ENCODE measurements around the gene DISP1. TPM values are rescaled to one million over a fixed set of nuclear protein-coding genes. Genes with fewer than 3 reads are reported as not detected.
A peak's percentile ranks its signal among the peaks of the same experiment; 100 is the strongest.

DISP1 gene
- total RNA-seq, 1 experiment from 2014 or later, result 2.8 TPM

- Mint-ChIP-seq H3K27me3 (ENCODE audit: low read depth) (no peaks in the 10 kb centered on the region), H3K9me3 (peaks cover 12% of the 10 kb centered on the region), H3K4me1 (peaks cover 16% of the 10 kb centered on the region), H3K4me3 (no peak overlapping the region), H3K36me3 (peaks cover 9% of the 10 kb centered on the region), H3K27ac (peak overlapping the region; percentile 75)
- ChIA-PET CTCF (interaction anchor here (0.6 to 1.4 kb wide), 2 partner anchors 246 to 290 kb away, joined by 3 to 4 read pairs; no protein-coding TSS in a partner anchor), POLR2A (no interaction called here)
- no peak for TF ChIP-seq E2F4 (CRISPR knock-in tag; IDR thresholded peaks at IDR 0.05; ENCODE audit: borderline replicate concordance, low read depth)
- no peak for TF ChIP-seq NFYB (CRISPR knock-in tag; conservative IDR thresholded peaks at IDR 0.05; ENCODE audit: low read depth)
- no peak for TF ChIP-seq CREB1 (CRISPR knock-in tag; IDR thresholded peaks at IDR 0.05)
- no peak for TF ChIP-seq CBFB (CRISPR knock-in tag; IDR thresholded peaks at IDR 0.05; ENCODE audit: low read depth)
- TF ChIP-seq HMGXB4 (CRISPR knock-in tag; IDR thresholded peaks at IDR 0.05), result no peak
- TF ChIP-seq ZNF512 (CRISPR knock-in tag; IDR thresholded peaks at IDR 0.05; ENCODE audit: borderline replicate concordance), result no peak
- TF ChIP-seq NFATC4 (CRISPR knock-in tag; IDR thresholded peaks at IDR 0.05), result no peak
- ATAC-seq, result peak; percentile 85
- no peak for DNase-seq (ENCODE audit: low spot score)
Measured at GRCh38 chr1:222843469-222844410, 28.9 kb downstream of the DISP1 start.

GRCh38 chr1:222844411-222844779, 29.6 kb downstream of the DISP1 start:
- peaks cover 2% of the 10 kb centered on the region for H3K36me3 Mint-ChIP-seq
- peaks cover 16% of the 10 kb centered on the region for H3K4me1 Mint-ChIP-seq
- ATAC-seq (no peak), DNase-seq (ENCODE audit: low spot score) (no peak)
- peaks cover 5% of the 10 kb centered on the region for H3K9me3 Mint-ChIP-seq
- no peak overlapping the region for H3K4me3 Mint-ChIP-seq
- H3K27me3 Mint-ChIP-seq (ENCODE audit: low read depth), result no peaks in the 10 kb centered on the region
- H3K27ac Mint-ChIP-seq, result peak overlapping the region; percentile 62; the same call in 1 of the 2 replicates
- ChIA-PET POLR2A (no interaction called here), CTCF (interaction anchor here (0.6 to 1.4 kb wide), 3 partner anchors 17 to 290 kb away, joined by 3 to 4 read pairs (median 3); no protein-coding TSS in a partner anchor)
- no peak for TF ChIP-seq ZNF416 (CRISPR knock-in tag; IDR thresholded peaks at IDR 0.05)
- no peak for TF ChIP-seq ZNF396 (CRISPR knock-in tag; IDR thresholded peaks at IDR 0.05; ENCODE audit: borderline replicate concordance)
- no peak for TF ChIP-seq STAT6 (CRISPR knock-in tag; conservative IDR thresholded peaks at IDR 0.05; ENCODE audit: low read depth)
- TF ChIP-seq TEAD1 (CRISPR knock-in tag; IDR thresholded peaks at IDR 0.05), result no peak
- no peak for TF ChIP-seq NFE2L1 (CRISPR knock-in tag; IDR thresholded peaks at IDR 0.05)
- no peak for TF ChIP-seq KAT7 (CRISPR knock-in tag; IDR thresholded peaks at IDR 0.05; ENCODE audit: borderline replicate concordance)

- no peaks in the 10 kb centered on the region for H3K36me3 Mint-ChIP-seq
- peaks cover 16% of the 10 kb centered on the region for H3K4me1 Mint-ChIP-seq
- no peak for DNase-seq (ENCODE audit: low spot score)
- no peaks in the 10 kb centered on the region for H3K27me3 Mint-ChIP-seq (ENCODE audit: low read depth)
- ChIA-PET CTCF (no interaction called here), POLR2A (no interaction called here)
- H3K9me3 Mint-ChIP-seq, result peaks cover 3% of the 10 kb centered on the region; the same call in 1 of the 2 replicates
- no peak overlapping the region for H3K27ac Mint-ChIP-seq
- no peak for ATAC-seq
- no peak overlapping the region for H3K4me3 Mint-ChIP-seq
- no peak for TF ChIP-seq ESRRA (CRISPR knock-in tag; IDR thresholded peaks at IDR 0.05; ENCODE audit: borderline replicate concordance)
- TF ChIP-seq STAT6 (CRISPR knock-in tag; conservative IDR thresholded peaks at IDR 0.05; ENCODE audit: low read depth), result no peak
- no peak for TF ChIP-seq ZNF263 (CRISPR knock-in tag; IDR thresholded peaks at IDR 0.05; ENCODE audit: low read depth)
- no peak for TF ChIP-seq ZNF396 (CRISPR knock-in tag; IDR thresholded peaks at IDR 0.05; ENCODE audit: borderline replicate concordance)
- no peak for TF ChIP-seq ZNF512 (CRISPR knock-in tag; IDR thresholded peaks at IDR 0.05; ENCODE audit: borderline replicate concordance)
Measured at GRCh38 chr1:222845763-222846162, 30.9 kb downstream of the DISP1 start.
